Uterus (tissue), 2 donors: ENCODE measurements around the gene NCOA3.

Experiments
- POLR2A ChIP-seq, 2 donors: fragments of 450-650 bp; IDR thresholded peaks; one replicate each; pipeline ENCODE4 v1.6.1; 2016; ENCODE audit warnings: antibody characterized with exemption in 2 of 2, mild to moderate bottlenecking in 1 of 2, moderate library complexity in 1 of 2
- TF ChIP-seq, protein P1 (sequence below), 4 experiments: fragments of 200-600 bp in 2 of 4; fragments of 450-650 bp in 2 of 4; sonication (generic) in 2 of 4; IDR thresholded peaks; one replicate each; pipeline ENCODE4 v1.5.1; 2016 to 2019; ENCODE audit warnings: antibody characterized with exemption in 4 of 4, mild to moderate bottlenecking in 2 of 4, moderate library complexity in 1 of 4

DNA sequence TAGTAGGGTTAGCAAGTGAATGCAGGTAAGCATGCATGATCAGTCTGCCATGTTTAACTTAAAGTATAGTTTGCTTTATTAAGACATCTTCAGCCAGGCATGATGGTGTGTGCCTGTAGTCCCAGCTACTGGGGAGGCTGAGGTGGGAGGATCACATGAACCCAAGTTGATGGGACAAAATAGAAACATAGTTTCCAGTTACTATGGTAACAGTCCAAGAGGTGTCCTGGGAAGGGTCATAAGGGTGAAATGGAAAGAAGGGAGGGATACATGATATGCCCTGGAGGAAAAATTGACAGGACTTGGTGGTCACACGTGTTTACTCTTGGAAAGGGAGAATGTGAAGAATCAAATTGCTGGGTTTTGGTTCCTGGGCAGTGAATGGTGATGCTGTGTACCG lies 143.9 kb downstream of the NCOA3 start:
- TF ChIP-seq POLR2A (IDR thresholded peaks at IDR 0.05) = no peak
- TF ChIP-seq, protein P1, sequence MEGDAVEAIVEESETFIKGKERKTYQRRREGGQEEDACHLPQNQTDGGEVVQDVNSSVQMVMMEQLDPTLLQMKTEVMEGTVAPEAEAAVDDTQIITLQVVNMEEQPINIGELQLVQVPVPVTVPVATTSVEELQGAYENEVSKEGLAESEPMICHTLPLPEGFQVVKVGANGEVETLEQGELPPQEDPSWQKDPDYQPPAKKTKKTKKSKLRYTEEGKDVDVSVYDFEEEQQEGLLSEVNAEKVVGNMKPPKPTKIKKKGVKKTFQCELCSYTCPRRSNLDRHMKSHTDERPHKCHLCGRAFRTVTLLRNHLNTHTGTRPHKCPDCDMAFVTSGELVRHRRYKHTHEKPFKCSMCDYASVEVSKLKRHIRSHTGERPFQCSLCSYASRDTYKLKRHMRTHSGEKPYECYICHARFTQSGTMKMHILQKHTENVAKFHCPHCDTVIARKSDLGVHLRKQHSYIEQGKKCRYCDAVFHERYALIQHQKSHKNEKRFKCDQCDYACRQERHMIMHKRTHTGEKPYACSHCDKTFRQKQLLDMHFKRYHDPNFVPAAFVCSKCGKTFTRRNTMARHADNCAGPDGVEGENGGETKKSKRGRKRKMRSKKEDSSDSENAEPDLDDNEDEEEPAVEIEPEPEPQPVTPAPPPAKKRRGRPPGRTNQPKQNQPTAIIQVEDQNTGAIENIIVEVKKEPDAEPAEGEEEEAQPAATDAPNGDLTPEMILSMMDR (IDR thresholded peaks at IDR 0.05) = no peak
